Colonic mucosa (tissue), 4 donors: ENCODE results near the gene ZBTB6. TPM values are rescaled to one million over a fixed set of nuclear protein-coding genes. Genes with fewer than 3 reads are reported as not detected.

Experiments used
- DNase-seq: peaks from one replicate; pipeline ENCODE4 v3.0.0-alpha.2; 2020
- H3K27ac ChIP-seq: fragments of 200-600 bp; one replicate; pipeline ENCODE4 v1.8.0; 2021
- H3K27me3 ChIP-seq: fragments of 200-600 bp; one replicate; pipeline ENCODE4 v1.8.0; 2021
- H3K36me3 ChIP-seq: fragments of 200-600 bp; one replicate; pipeline ENCODE4 v1.8.0; 2021
- H3K4me1 ChIP-seq: fragments of 200-600 bp; one replicate; pipeline ENCODE4 v1.8.0; 2021; ENCODE audit warnings: mild to moderate bottlenecking
- H3K4me3 ChIP-seq: fragments of 200-600 bp; one replicate; pipeline ENCODE4 v1.8.0; 2021
- H3K9ac ChIP-seq, 2 donors: one replicate each; pipeline ENCODE4 v1.7.0; 2013; ENCODE audit warnings: control low read depth in 2 of 2, low read depth in 2 of 2, low read length in 2 of 2
- H3K9me3 ChIP-seq: fragments of 200-600 bp; one replicate; pipeline ENCODE4 v1.8.0; 2021
- CTCF ChIP-seq: fragments of 200-600 bp; IDR thresholded peaks from one replicate; pipeline ENCODE4 v1.8.0; 2022; ENCODE audit warnings: antibody characterized with exemption, mild to moderate bottlenecking
- intact Hi-C: fragments of 100-400 bp; cut with DNase I; formaldehyde crosslinking; loops from one replicate; pipeline ENCODE4 v1.14.1; 2022
- total RNA-seq, 2 donors: library from RNA; stranded (reverse); fragmentation: NEBNext Ultra II Directional in 1 of 2; extraction: Animal tissue kit (Norgen Biotek cat#: 25700) in 1 of 2; gene quantifications; one replicate each; pipeline ENCODE4 v1.2.1, GENCODE V29; 2021
- donor health status: healthy.
- donor health status: DM: no; HTN: no; CAD: no.
- donor health status: DM: no; HTN: no; CAD: no.

ZBTB6 gene
- total RNA-seq, 2 donors from 2014 or later, result 6.6 to 8.4 TPM

GRCh38 chr9:122936464-122936863 lies 23.3 kb upstream of the ZBTB6 start:
- DNase-seq, result no peak
- H3K9ac ChIP-seq, result no peak overlapping the region
- H3K27ac ChIP-seq, result no peak overlapping the region
- peaks cover 4% of the 10 kb centered on the region for H3K36me3 ChIP-seq
- TF ChIP-seq CTCF, result no peak
- H3K4me3 ChIP-seq, result no peak overlapping the region
- H3K4me1 ChIP-seq, result peaks cover 3% of the 10 kb centered on the region
- H3K9me3 ChIP-seq, result no peaks in the 10 kb centered on the region
- no peaks in the 10 kb centered on the region for H3K27me3 ChIP-seq
- intact Hi-C loops, result no loop called here

- peak within 1 kb of the TSS; percentile 81 for H3K4me3 ChIP-seq
- intact Hi-C loops, result no loop called here
- peak; percentile 97 for DNase-seq
- H3K27ac ChIP-seq, result peak within 1 kb of the TSS; percentile 82
- no peaks in the 10 kb centered on the region for H3K27me3 ChIP-seq
- peaks cover 10% of the 10 kb centered on the region for H3K4me1 ChIP-seq
- no peak for TF ChIP-seq CTCF
- peak within 1 kb of the TSS; percentile 72 to 88 for H3K9ac ChIP-seq
- H3K36me3 ChIP-seq, result no peaks in the 10 kb centered on the region
- no peaks in the 10 kb centered on the region for H3K9me3 ChIP-seq
These were observed 18.4 kb upstream of the ZBTB6 start, which contains the start of gene ZBTB26 for GRCh38 chr9:122931226-122932121. Gene ZBTB26 (minus strand): TSS chr9:122931512. CDS start chr9:122919934, 11,578 bp downstream.

- peak overlapping the region; percentile 81 for H3K4me3 ChIP-seq
- H3K9me3 ChIP-seq, result no peaks in the 10 kb centered on the region
- DNase-seq, result no peak
- H3K4me1 ChIP-seq, result peaks cover 10% of the 10 kb centered on the region
- H3K27ac ChIP-seq, result peak overlapping the region; percentile 82
- no peaks in the 10 kb centered on the region for H3K36me3 ChIP-seq
- H3K9ac ChIP-seq, result peak overlapping the region; percentile 72 to 88
- intact Hi-C loops, result no loop called here
- TF ChIP-seq CTCF, result no peak
- H3K27me3 ChIP-seq, result no peaks in the 10 kb centered on the region
These were observed 17.6 kb upstream of the ZBTB6 start for GRCh38 chr9:122930541-122931225.

- DNase-seq, result no peak
- Histone ChIP-seq H3K9ac (no peak overlapping the region), H3K4me3 (no peak overlapping the region), H3K36me3 (no peaks in the 10 kb centered on the region), H3K9me3 (no peaks in the 10 kb centered on the region), H3K27ac (no peak overlapping the region), H3K4me1 (peaks cover 10% of the 10 kb centered on the region), H3K27me3 (no peaks in the 10 kb centered on the region)
- intact Hi-C loops, result no loop called here
- TF ChIP-seq CTCF, result no peak
These were observed 16.8 kb upstream of the ZBTB6 start for GRCh38 chr9:122929796-122930354.

- no peak overlapping the region for H3K4me3 ChIP-seq
- TF ChIP-seq CTCF, result no peak
- no peaks in the 10 kb centered on the region for H3K36me3 ChIP-seq
- intact Hi-C loops, result no loop called here
- H3K9ac ChIP-seq, result no peak overlapping the region
- no peaks in the 10 kb centered on the region for H3K27me3 ChIP-seq
- no peak overlapping the region for H3K27ac ChIP-seq
- DNase-seq, result no peak
- H3K4me1 ChIP-seq, result no peaks in the 10 kb centered on the region
- no peaks in the 10 kb centered on the region for H3K9me3 ChIP-seq
These were observed 10.8 kb upstream of the ZBTB6 start for GRCh38 chr9:122923947-122924346.
